H1 (cell line): ENCODE measurements around the gene COX14. TPM values are rescaled to one million over a fixed set of nuclear protein-coding genes. Genes with fewer than 3 reads are reported as not detected.

Experiments
- CTCF ChIA-PET: fragments of 300-600 bp; sonication (Branson Sonifier 250); formaldehyde crosslinking; loops from one replicate; lab custom pipeline; 2021; ENCODE audit not compliant: partially characterized antibody; lab: Charles Lee
- POLR2A ChIA-PET: fragments of 300-600 bp; sonication (Branson Sonifier 250); formaldehyde crosslinking; loops from one replicate; lab custom pipeline; 2021; ENCODE audit warnings: inconsistent platforms; ENCODE audit not compliant: partially characterized antibody; lab: Charles Lee
- DNase-seq, 2 experiments: peaks; one replicate each; pipeline versions ENCODE4 v3.0.0 to v3.0.0-alpha.2; 2010 to 2022; ENCODE audit warnings: low spot score in 2 of 2, low read depth in 1 of 2, mixed read lengths in 1 of 2
- FAIRE-seq: peaks from 2 replicates; lab custom pipeline; 2011; peaks lifted over from hg19 to GRCh38; lab: Jason Lieb, UNC
- H2AFZ ChIP-seq: 2 replicates; pipeline ENCODE4 v1.8.1; 2012; ENCODE audit warnings: low read length, inconsistent platforms
- H2AK5ac ChIP-seq: 2 replicates; pipeline ENCODE4 v1.6.1; 2013; ENCODE audit warnings: low read depth, low read length
- H2BK120ac ChIP-seq: replicated peaks from 2 replicates; pipeline ENCODE3; 2013; ENCODE audit warnings: low read depth, low read length, inconsistent platforms
- H2BK12ac ChIP-seq: 2 replicates; pipeline ENCODE4 v1.6.1; 2013; ENCODE audit warnings: low read depth, low read length
- H2BK15ac ChIP-seq: 2 replicates; pipeline ENCODE4 v1.6.1; 2013; ENCODE audit warnings: low read length
- H2BK20ac ChIP-seq: 2 replicates; pipeline ENCODE4 v1.6.1; 2013; ENCODE audit warnings: low read length
- H2BK5ac ChIP-seq: 2 replicates; pipeline ENCODE4 v1.6.1; 2013; ENCODE audit warnings: low read depth, low read length
- H3K14ac ChIP-seq: 2 replicates; pipeline ENCODE4 v1.6.1; 2013; ENCODE audit warnings: inconsistent platforms; ENCODE audit not compliant: insufficient read length
- H3K18ac ChIP-seq: 2 replicates; pipeline ENCODE4 v1.6.1; 2013; ENCODE audit warnings: low read length; ENCODE audit errors: extremely low read depth
- H3K23ac ChIP-seq: 2 replicates; pipeline ENCODE4 v1.6.1; 2013; ENCODE audit warnings: inconsistent platforms; ENCODE audit not compliant: insufficient read length
- H3K23me2 ChIP-seq: 2 replicates; pipeline ENCODE4 v1.6.1; 2013; ENCODE audit warnings: low read depth, low read length
- H3K27ac ChIP-seq: 2 replicates; pipeline ENCODE4 v1.6.1; 2011; ENCODE audit warnings: low read depth, low read length, inconsistent platforms
- H3K27me3 ChIP-seq, 4 experiments: replicated peaks in 1 of 4; 1 replicate in 1 of 4; 2 replicates in 3 of 4; pipeline versions ENCODE4 v1.6.1 to v1.8.1; 2011 to 2013; ENCODE audit warnings: low read length in 3 of 4, mild to moderate bottlenecking in 3 of 4, inconsistent platforms in 2 of 4, mixed read lengths in 2 of 4, moderate library complexity in 1 of 4; ENCODE audit not compliant: control insufficient read depth in 3 of 4, insufficient read depth in 3 of 4; ENCODE audit errors: extremely low read depth in 1 of 4
- H3K36me3 ChIP-seq, 4 experiments: 2 replicates each; pipeline versions ENCODE4 v1.6.1 to v1.8.1; 2011 to 2013; ENCODE audit warnings: mild to moderate bottlenecking in 4 of 4, low read length in 3 of 4, moderate library complexity in 2 of 4, control low read depth in 1 of 4, inconsistent platforms in 1 of 4; ENCODE audit not compliant: insufficient read depth in 4 of 4, control insufficient read depth in 2 of 4
- H3K4ac ChIP-seq: replicated peaks from 2 replicates; pipeline ENCODE3; 2013; ENCODE audit warnings: low read length, low read depth, mixed read lengths, inconsistent platforms; ENCODE audit not compliant: insufficient read length
- H3K4me1 ChIP-seq, 4 experiments: replicated peaks in 1 of 4; 1 replicate in 1 of 4; 2 replicates in 3 of 4; pipeline versions ENCODE4 v1.6.1 to v1.8.1; 2011 to 2013; ENCODE audit warnings: low read length in 3 of 4, inconsistent platforms in 2 of 4, mixed read lengths in 1 of 4; ENCODE audit not compliant: insufficient read depth in 4 of 4, control insufficient read depth in 3 of 4
- H3K4me2 ChIP-seq, 2 experiments: 2 replicates each; pipeline versions ENCODE4 v1.6.1 to v1.8.1; 2011 to 2013; ENCODE audit warnings: low read depth in 2 of 2, low read length in 2 of 2, control low read depth in 1 of 2, inconsistent platforms in 1 of 2, mild to moderate bottlenecking in 1 of 2; ENCODE audit not compliant: insufficient read depth in 1 of 2
- H3K4me3 ChIP-seq, 4 experiments: fragments of 200-600, 300-600 bp in 1 of 4; sonication (generic), shearing (Covaris generic), sonication (Bioruptor Twin) in 1 of 4; 2 replicates each; pipeline versions ENCODE4 v1.5.1 to v1.8.1; 2011 to 2016; ENCODE audit warnings: low read length in 4 of 4, low read depth in 3 of 4, control low read depth in 2 of 4, inconsistent platforms in 2 of 4, mild to moderate bottlenecking in 2 of 4, mixed read lengths in 1 of 4, moderate library complexity in 1 of 4; ENCODE audit not compliant: insufficient read depth in 2 of 4; ENCODE audit errors: extremely low read depth in 1 of 4
- H3K56ac ChIP-seq: replicated peaks from 2 replicates; pipeline ENCODE3; 2013; ENCODE audit warnings: low read depth, mild to moderate bottlenecking, mixed read lengths, low read length, inconsistent platforms; ENCODE audit not compliant: insufficient read length
- H3K79me1 ChIP-seq: 2 replicates; pipeline ENCODE4 v1.6.1; 2013; ENCODE audit warnings: low read depth, low read length, control low read depth
- H3K79me2 ChIP-seq, 2 experiments: 2 replicates each; pipeline versions ENCODE4 v1.6.1 to v1.8.1; 2012 to 2013; ENCODE audit warnings: low read length in 2 of 2, mild to moderate bottlenecking in 2 of 2, inconsistent platforms in 1 of 2; ENCODE audit not compliant: insufficient read depth in 2 of 2, control insufficient read depth in 1 of 2
- H3K9ac ChIP-seq, 4 experiments: replicated peaks in 1 of 4; 1 replicate in 1 of 4; 2 replicates in 3 of 4; pipeline versions ENCODE4 v1.6.1 to v1.8.1; 2011 to 2013; ENCODE audit warnings: low read depth in 3 of 4, low read length in 3 of 4, control low read depth in 2 of 4, mild to moderate bottlenecking in 2 of 4, moderate library complexity in 2 of 4, inconsistent platforms in 1 of 4; ENCODE audit errors: extremely low read depth in 1 of 4
- H3K9me3 ChIP-seq, 2 experiments: 2 replicates each; pipeline versions ENCODE4 v1.6.1 to v1.8.1; 2012 to 2013; ENCODE audit warnings: mild to moderate bottlenecking in 2 of 2, moderate library complexity in 2 of 2, control low read depth in 1 of 2, inconsistent platforms in 1 of 2, low read depth in 1 of 2, low read length in 1 of 2, mixed read lengths in 1 of 2; ENCODE audit not compliant: insufficient read depth in 2 of 2
- H4K20me1 ChIP-seq, 2 experiments: replicated peaks in 1 of 2; 2 replicates each; pipeline versions ENCODE3 to v1.8.1; 2011 to 2013; ENCODE audit warnings: inconsistent platforms in 2 of 2, low read length in 2 of 2, mild to moderate bottlenecking in 1 of 2; ENCODE audit not compliant: insufficient read depth in 2 of 2, control insufficient read depth in 1 of 2
- H4K5ac ChIP-seq: 2 replicates; pipeline ENCODE4 v1.6.1; 2013; ENCODE audit warnings: low read length, low read depth, mixed read lengths, inconsistent platforms; ENCODE audit not compliant: insufficient read length
- H4K8ac ChIP-seq: 2 replicates; pipeline ENCODE4 v1.8.0; 2013; ENCODE audit warnings: mild to moderate bottlenecking, moderate library complexity, low read length, inconsistent platforms; ENCODE audit not compliant: insufficient read depth; ENCODE audit errors: extremely low read depth
- H4K91ac ChIP-seq: replicated peaks from 2 replicates; pipeline ENCODE3; 2013; ENCODE audit warnings: low read length, mixed read lengths, inconsistent platforms; ENCODE audit not compliant: insufficient read length
- BACH1 ChIP-seq: IDR thresholded peaks from 2 replicates; pipeline ENCODE4 v1.6.1; 2012; ENCODE audit warnings: low read length, improper control_type of control experiment
- BRCA1 ChIP-seq: IDR thresholded peaks from 2 replicates; pipeline ENCODE4 v1.6.1; 2012; ENCODE audit warnings: low read depth, low read length, improper control_type of control experiment
- CHD2 ChIP-seq: IDR thresholded peaks from 2 replicates; pipeline ENCODE4 v1.6.1; 2012; ENCODE audit warnings: low read length, improper control_type of control experiment
- CTBP2 ChIP-seq: IDR thresholded peaks from 2 replicates; pipeline ENCODE4 v1.7.0; 2011; ENCODE audit warnings: borderline replicate concordance, mild to moderate bottlenecking, moderate library complexity, mixed read lengths, low read length; ENCODE audit not compliant: insufficient read depth, insufficient read length
- EGR1 ChIP-seq: IDR thresholded peaks from 2 replicates; pipeline ENCODE4 v1.6.1; 2011; ENCODE audit warnings: low read depth, low read length, borderline replicate concordance
- GTF2F1 ChIP-seq: IDR thresholded peaks from 2 replicates; pipeline ENCODE4 v1.6.1; 2012; ENCODE audit warnings: low read depth, low read length, improper control_type of control experiment, borderline replicate concordance
- HDAC6 ChIP-seq: IDR thresholded peaks from one replicate; pipeline ENCODE4 v1.7.1; 2012; ENCODE audit warnings: low read depth, mild to moderate bottlenecking, inconsistent platforms, low read length, moderate library complexity
- POLR2A ChIP-seq, 2 experiments: IDR thresholded peaks; 1 replicate in 1 of 2; 2 replicates in 1 of 2; pipeline ENCODE4 v1.6.1; 2011; ENCODE audit warnings: low read depth in 2 of 2, low read length in 2 of 2, mild to moderate bottlenecking in 2 of 2; ENCODE audit errors: control extremely low read depth in 1 of 2
- POLR2AphosphoS5 ChIP-seq: IDR thresholded peaks from 2 replicates; pipeline ENCODE4 v1.6.1; 2011; ENCODE audit warnings: low read depth, low read length
- POU5F1 ChIP-seq: IDR thresholded peaks from 2 replicates; pipeline ENCODE4 v1.6.1; 2011; ENCODE audit warnings: low read depth, mild to moderate bottlenecking, low read length, moderate library complexity
- RAD21 ChIP-seq, 2 experiments: IDR thresholded peaks in 1 of 2; conservative IDR thresholded peaks in 1 of 2; 2 replicates each; pipeline ENCODE4 v1.6.1; 2011; ENCODE audit warnings: low read depth in 2 of 2, low read length in 2 of 2, improper control_type of control experiment in 1 of 2, inconsistent platforms in 1 of 2, mild to moderate bottlenecking in 1 of 2, moderate library complexity in 1 of 2
- SIN3A ChIP-seq, 2 experiments: IDR thresholded peaks in 1 of 2; conservative IDR thresholded peaks in 1 of 2; 2 replicates each; pipeline ENCODE4 v1.6.1; 2011 to 2012; ENCODE audit warnings: low read length in 2 of 2, improper control_type of control experiment in 1 of 2, low read depth in 1 of 2, mild to moderate bottlenecking in 1 of 2
- SUZ12 ChIP-seq: fragments of 200-600 bp; sonication (generic); IDR thresholded peaks from 2 replicates; pipeline ENCODE4 v1.6.1; 2012; ENCODE audit warnings: mild to moderate bottlenecking, inconsistent platforms, low read length, moderate library complexity, mixed read lengths
- TAF7 ChIP-seq: optimal IDR thresholded peaks from 2 replicates; pipeline ENCODE3; 2011; ENCODE audit warnings: low read depth, mild to moderate bottlenecking, inconsistent platforms, low read length, moderate library complexity, borderline replicate concordance
- WGBS, 2 experiments: shearing (Covaris generic) in 1 of 2; methylation state at CpG; one replicate each; pipeline versions ENCODE4 v1.1.6 to v1.1.7; 2013 to 2015; ENCODE audit warnings: low lambda C conversion rate in 2 of 2, mixed read lengths in 2 of 2, inconsistent platforms in 1 of 2, low coverage in 1 of 2, missing lambda C conversion rate in 1 of 2; ENCODE audit not compliant: insufficient replicate concordance in 2 of 2, insufficient coverage in 1 of 2, insufficient read length in 1 of 2; ENCODE audit errors: extremely low coverage in 1 of 2, missing lambda C conversion rate in 1 of 2; 5-methylcytosine and 5-hydroxymethylcytosine counted together
- polyA plus RNA-seq, 7 experiments: library from polyadenylated mRNA; depleted of rRNA in 3 of 7; stranded (reverse) in 5 of 7; unstranded in 2 of 7; fragments of >200 nt in 5 of 7; fragments of 200-250 nt in 2 of 7; gene quantifications; 1 replicate in 5 of 7; 2 replicates in 1 of 7; 4 replicates in 1 of 7; pipeline versions ENCODE4 v1.2.1 to v1.2.3, GENCODE V29; 2011 to 2013; ENCODE audit warnings: missing spikeins in 2 of 7, mixed read lengths in 2 of 7
- total RNA-seq: library from RNA; stranded (reverse); fragmentation: NEBNext Ultra II Directional; extraction: Animal tissue kit (Norgen Biotek cat#: 25700); gene quantifications from 2 replicates; pipeline ENCODE4 v1.2.1, GENCODE V29; 2021

The COX14 gene
- total and polyA plus RNA-seq, 2 of the 8 experiments (the other 6 are each of a cell fraction or from before 2014, with no cell fraction given), result 40.1 to 102 TPM

DNA sequence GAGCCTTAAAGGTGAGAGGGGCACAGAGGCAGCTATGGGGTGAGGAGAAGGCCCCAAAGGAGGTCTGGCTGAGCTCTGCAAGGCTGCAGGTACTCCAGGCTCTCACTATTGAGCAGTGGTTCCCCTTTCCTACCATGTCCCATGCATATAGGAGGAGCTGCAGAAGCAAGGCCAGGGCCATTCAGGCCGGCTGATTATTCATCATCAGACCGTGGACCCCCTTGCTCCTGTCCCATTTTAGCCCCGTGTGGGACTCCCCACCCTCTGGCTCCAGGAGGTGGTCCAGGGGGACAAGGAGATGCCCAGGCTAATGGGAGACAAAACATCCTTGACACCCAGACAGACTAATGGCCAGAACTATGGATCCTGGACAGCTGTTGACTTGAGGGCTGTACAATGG lies 5.1 kb upstream of the COX14 start:
- Histone ChIP-seq H3K4me1 (peaks cover 13 to 21% (median 18%) of the 10 kb centered on the region in 4 experiments), H3K27me3 (no peaks in the 10 kb centered on the region), H3K14ac (no peak overlapping the region), H3K4ac (no peak overlapping the region), H4K20me1 (no peaks in the 10 kb centered on the region), H2AK5ac (no peak overlapping the region), H3K36me3 (peaks cover 0 to 6% (median 0%) of the 10 kb centered on the region in 4 experiments; a peak in 1 of 8 replicates), H2BK15ac (no peak overlapping the region), H2AFZ (no peak overlapping the region), H3K4me3 (no peak overlapping the region), H2BK120ac (no peak overlapping the region), H2BK20ac (no peak overlapping the region), H3K79me2 (no peaks in the 10 kb centered on the region), H4K8ac (no peak overlapping the region), H2BK12ac (no peak overlapping the region), H3K9me3 (no peaks in the 10 kb centered on the region), H3K4me2 (no peak overlapping the region), H3K27ac (no peak overlapping the region), H3K79me1 (no peaks in the 10 kb centered on the region), H3K23ac (no peak overlapping the region), H3K56ac (no peak overlapping the region), H3K18ac (no peak overlapping the region), H2BK5ac (no peak overlapping the region), H4K5ac (no peak overlapping the region), H3K23me2 (no peaks in the 10 kb centered on the region), H3K9ac (no peak overlapping the region), H4K91ac (no peak overlapping the region)
- POLR2A ChIA-PET, result interaction anchor here (0.9 to 27.1 kb wide), 2 partner anchors 14 to 27 kb away, joined by 3 to 457 read pairs; partner anchors contain the start of genes GPD1 and SMARCD1
- FAIRE-seq (no peak), DNase-seq (no peak)
- 79% methylated on average over 3 of the region's 3 CpGs; no CpG with 5 or more reads in 1 of the 2 experiments for WGBS, 2 experiments
- TF ChIP-seq EGR1, result no peak
- TF ChIP-seq POU5F1, result no peak
- TF ChIP-seq HDAC6, result no peak
- no peak for TF ChIP-seq RAD21 (IDR thresholded peaks at IDR 0.05 in 1 of 2, conservative IDR thresholded peaks at IDR 0.05 in 1 of 2; ENCODE audit: low read depth in 2 of 2, low read length in 2 of 2)
- TF ChIP-seq POLR2AphosphoS5, result no peak
- no peak for TF ChIP-seq TAF7
- no peak for TF ChIP-seq BACH1
- TF ChIP-seq CHD2, result no peak
- no peak for TF ChIP-seq BRCA1
- no peak for TF ChIP-seq SUZ12
- TF ChIP-seq GTF2F1, result no peak
- TF ChIP-seq SIN3A (conservative IDR thresholded peaks at IDR 0.05 in 1 of 2, IDR thresholded peaks at IDR 0.05 in 1 of 2; ENCODE audit: low read depth in 1 of 2, low read length in 2 of 2), result no peak
- no peak for TF ChIP-seq POLR2A (IDR thresholded peaks at IDR 0.05; ENCODE audit: control extremely low read depth in 1 of 2, low read depth in 2 of 2, low read length in 2 of 2)
- no peak for TF ChIP-seq CTBP2
- CTCF ChIA-PET, result interaction anchor here (0.6 to 32.9 kb wide), 5 partner anchors 10 to 207 kb away, joined by 3 to 625 read pairs (median 3); partner anchors contain the start of gene SMARCD1
